Trophoblast cell (in vitro differentiated cells and primary cell): ENCODE measurements around the gene PTPRE.

ENCODE experiments used
- DNase-seq, 2 donors: peaks; one replicate each; pipeline ENCODE4 v3.0.0-alpha.2; 2016
- H2AFZ ChIP-seq: 2 replicates; pipeline ENCODE4 v1.6.1; 2013; ENCODE audit warnings: low read length, moderate library complexity, mild to moderate bottlenecking; ENCODE audit not compliant: insufficient read depth, poor library complexity
- H2AK5ac ChIP-seq: 2 replicates; pipeline ENCODE4 v1.6.1; 2013; ENCODE audit warnings: mild to moderate bottlenecking, low read length
- H2BK120ac ChIP-seq: 2 replicates; pipeline ENCODE4 v1.6.1; 2013; ENCODE audit warnings: low read length, mild to moderate bottlenecking, moderate library complexity; ENCODE audit not compliant: insufficient read depth, poor library complexity
- H2BK12ac ChIP-seq: 2 replicates; pipeline ENCODE4 v1.6.1; 2013; ENCODE audit warnings: mild to moderate bottlenecking, low read length, moderate library complexity
- H2BK5ac ChIP-seq: 2 replicates; pipeline ENCODE4 v1.6.1; 2013; ENCODE audit warnings: low read length, low read depth, moderate library complexity, mild to moderate bottlenecking; ENCODE audit not compliant: poor library complexity
- H3K14ac ChIP-seq: 2 replicates; pipeline ENCODE4 v1.6.1; 2013; ENCODE audit warnings: mild to moderate bottlenecking, low read length
- H3K18ac ChIP-seq: 2 replicates; pipeline ENCODE4 v1.6.1; 2013; ENCODE audit warnings: mild to moderate bottlenecking, low read length
- H3K23ac ChIP-seq: 2 replicates; pipeline ENCODE4 v1.6.1; 2013; ENCODE audit warnings: low read length
- H3K27ac ChIP-seq: 2 replicates; pipeline ENCODE4 v1.5.1; 2013; ENCODE audit warnings: low read depth, mild to moderate bottlenecking, inconsistent platforms, low read length, moderate library complexity
- H3K27me3 ChIP-seq: 2 replicates; pipeline ENCODE4 v1.6.1; 2013; ENCODE audit warnings: inconsistent platforms, mild to moderate bottlenecking, low read length, moderate library complexity; ENCODE audit not compliant: insufficient read depth
- H3K36me3 ChIP-seq, 2 experiments: 1 replicate in 1 of 2; 2 replicates in 1 of 2; pipeline ENCODE4 v1.6.1; 2013; ENCODE audit warnings: low read length in 2 of 2, mild to moderate bottlenecking in 2 of 2, moderate library complexity in 1 of 2; ENCODE audit not compliant: insufficient read depth in 2 of 2, control insufficient read depth in 1 of 2
- H3K4ac ChIP-seq: 2 replicates; pipeline ENCODE4 v1.6.1; 2013; ENCODE audit warnings: low read depth, mild to moderate bottlenecking, low read length, moderate library complexity
- H3K4me1 ChIP-seq, 2 experiments: 1 replicate in 1 of 2; 2 replicates in 1 of 2; pipeline ENCODE4 v1.6.1; 2013; ENCODE audit warnings: low read length in 2 of 2, mild to moderate bottlenecking in 2 of 2, moderate library complexity in 1 of 2; ENCODE audit not compliant: insufficient read depth in 2 of 2, control insufficient read depth in 1 of 2
- H3K4me2 ChIP-seq: 2 replicates; pipeline ENCODE4 v1.6.1; 2013; ENCODE audit warnings: inconsistent platforms, mild to moderate bottlenecking, low read length, moderate library complexity
- H3K4me3 ChIP-seq: 2 replicates; pipeline ENCODE4 v1.5.1; 2013; ENCODE audit warnings: mild to moderate bottlenecking, low read depth, low read length, inconsistent platforms
- H3K79me1 ChIP-seq: one replicate; pipeline ENCODE4 v1.6.1; 2013; ENCODE audit warnings: low read length
- H3K79me2 ChIP-seq: 2 replicates; pipeline ENCODE4 v1.6.1; 2013; ENCODE audit warnings: low read length, mild to moderate bottlenecking; ENCODE audit not compliant: control insufficient read depth, insufficient read depth, poor library complexity
- H3K9ac ChIP-seq: 2 replicates; pipeline ENCODE4 v1.6.1; 2013; ENCODE audit warnings: mild to moderate bottlenecking, low read length
- H3K9me3 ChIP-seq: 2 replicates; pipeline ENCODE4 v1.6.1; 2013; ENCODE audit warnings: low read depth, mild to moderate bottlenecking, control low read depth, inconsistent platforms, low read length; ENCODE audit not compliant: insufficient read depth
- H4K12ac ChIP-seq: 2 replicates; pipeline ENCODE4 v1.6.1; 2013; ENCODE audit warnings: low read depth, mild to moderate bottlenecking, low read length, moderate library complexity
- H4K8ac ChIP-seq: 2 replicates; pipeline ENCODE4 v1.6.1; 2013; ENCODE audit warnings: low read depth, mild to moderate bottlenecking, low read length, moderate library complexity
- H4K91ac ChIP-seq: one replicate; pipeline ENCODE4 v1.6.1; 2013; ENCODE audit warnings: low read depth, mild to moderate bottlenecking, low read length, moderate library complexity
- WGBS: extraction: QIAGEN DNeasy Blood & Tissue Kit; methylation state at CpG from one replicate; pipeline ENCODE4 v1.1.7; 2013; ENCODE audit warnings: missing lambda C conversion rate; ENCODE audit not compliant: insufficient read length, insufficient coverage; ENCODE audit errors: extremely low coverage; 5-methylcytosine and 5-hydroxymethylcytosine counted together

The PTPRE gene

DNA sequence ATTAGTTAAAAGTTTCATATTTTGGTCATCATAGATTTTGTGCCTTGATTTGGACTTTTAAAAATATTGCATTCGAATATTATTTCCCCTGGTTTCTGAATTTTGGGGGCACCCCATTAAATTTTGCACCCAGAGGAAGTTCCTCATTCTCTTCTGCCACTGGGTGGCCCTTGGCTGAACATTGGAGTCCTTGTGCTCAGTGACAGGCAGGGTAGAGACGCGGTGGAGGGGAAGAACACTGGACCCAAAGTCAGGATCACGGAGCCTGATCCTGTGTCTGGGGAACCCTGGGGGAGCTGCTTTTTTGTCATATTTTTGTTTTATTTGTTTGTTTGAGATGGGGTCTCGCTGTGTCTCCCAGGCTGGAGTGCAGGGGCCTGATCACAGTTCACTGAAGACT is 144.6 kb downstream of the PTPRE start:
- Histone ChIP-seq H3K4ac (no peak overlapping the region), H4K8ac (no peak overlapping the region), H3K14ac (no peak overlapping the region), H4K91ac (no peak overlapping the region), H3K4me3 (no peak overlapping the region), H2BK12ac (no peak overlapping the region), H2BK120ac (no peak overlapping the region), H3K27ac (no peak overlapping the region), H3K79me1 (no peaks in the 10 kb centered on the region), H3K23ac (no peak overlapping the region), H3K9me3 (no peaks in the 10 kb centered on the region), H2BK5ac (no peak overlapping the region), H3K27me3 (no peaks in the 10 kb centered on the region), H4K12ac (no peak overlapping the region), H3K36me3 (peaks cover 11 to 15% of the 10 kb centered on the region in 2 experiments), H3K79me2 (peaks cover 2% of the 10 kb centered on the region), H2AFZ (no peak overlapping the region), H3K18ac (no peak overlapping the region), H3K9ac (no peak overlapping the region), H3K4me2 (no peak overlapping the region), H2AK5ac (no peak overlapping the region), H3K4me1 (peaks cover 3 to 27% of the 10 kb centered on the region in 2 experiments)
- DNase-seq: no peak
- no CpG with 5 or more reads among the region's 5 CpGs for WGBS

DNA sequence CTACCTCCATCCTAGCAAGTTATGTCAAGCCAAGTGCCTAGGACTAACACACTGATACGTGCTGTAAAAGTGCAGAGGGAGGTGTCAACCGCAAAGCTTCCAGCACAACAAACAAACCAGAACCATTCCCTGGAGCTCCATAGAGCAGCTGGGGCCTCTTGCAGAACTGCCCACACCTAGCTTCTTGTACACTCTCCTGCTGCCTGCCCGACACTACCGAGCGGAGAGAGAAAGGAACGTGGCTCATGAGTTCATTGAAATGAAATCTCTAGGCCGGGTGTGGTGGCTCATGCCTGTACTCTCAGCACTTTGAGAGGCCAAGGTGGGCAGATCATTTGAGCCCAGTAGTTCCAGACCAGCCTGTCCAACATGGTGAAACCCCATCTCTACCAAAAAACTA is 145.8 kb downstream of the PTPRE start:
- Histone ChIP-seq H2BK5ac (no peak overlapping the region), H2BK120ac (no peak overlapping the region)

DNA sequence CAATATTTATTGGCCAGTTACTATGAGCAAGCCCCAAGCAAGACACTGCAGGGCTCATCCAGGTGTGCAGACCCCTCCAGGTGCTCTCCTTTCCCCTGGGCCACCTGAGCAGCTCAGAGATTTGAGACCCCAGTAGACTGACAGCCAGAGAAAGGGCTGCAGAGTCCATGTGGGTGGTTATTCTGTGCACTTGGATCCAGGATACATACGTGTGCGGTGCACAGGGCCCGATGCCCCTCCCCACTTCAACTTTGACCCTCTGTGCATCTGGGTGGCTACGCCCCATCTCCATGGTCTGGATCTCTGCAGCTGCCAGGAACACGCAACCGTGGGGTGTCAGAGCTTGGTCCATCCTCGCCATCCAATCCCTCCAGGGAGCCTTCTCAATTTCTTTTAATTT is 146.5 kb downstream of the PTPRE start:
- Histone ChIP-seq H2BK120ac (no peak overlapping the region), H3K4ac (no peak overlapping the region), H3K36me3 (peaks cover 14 to 17% of the 10 kb centered on the region in 2 experiments), H2AK5ac (no peak overlapping the region), H4K12ac (no peak overlapping the region), H2AFZ (no peak overlapping the region), H3K4me3 (no peak overlapping the region), H3K79me2 (no peaks in the 10 kb centered on the region), H3K4me1 (peaks cover 3 to 20% of the 10 kb centered on the region in 2 experiments), H2BK5ac (no peak overlapping the region), H3K9ac (no peak overlapping the region), H3K23ac (no peak overlapping the region), H3K27me3 (no peaks in the 10 kb centered on the region), H3K79me1 (no peaks in the 10 kb centered on the region), H3K27ac (no peak overlapping the region), H4K91ac (no peak overlapping the region), H3K18ac (no peak overlapping the region), H3K14ac (no peak overlapping the region), H3K4me2 (no peak overlapping the region), H4K8ac (no peak overlapping the region), H2BK12ac (no peak overlapping the region), H3K9me3 (peaks cover 2% of the 10 kb centered on the region)
- DNase-seq: no peak
- no CpG with 5 or more reads among the region's 7 CpGs for WGBS

More for the DNA sequence above, 145.8 kb downstream of the PTPRE start:
- Histone ChIP-seq H3K18ac (no peak overlapping the region), H3K4me2 (no peak overlapping the region), H3K36me3 (peaks cover 13 to 17% of the 10 kb centered on the region in 2 experiments), H2BK12ac (no peak overlapping the region), H2AK5ac (no peak overlapping the region), H3K27me3 (no peaks in the 10 kb centered on the region), H2AFZ (no peak overlapping the region), H3K9ac (no peak overlapping the region), H3K4ac (no peak overlapping the region), H3K23ac (no peak overlapping the region), H4K8ac (no peak overlapping the region), H3K14ac (no peak overlapping the region), H3K79me2 (no peaks in the 10 kb centered on the region), H4K12ac (no peak overlapping the region), H3K9me3 (no peaks in the 10 kb centered on the region), H3K27ac (no peak overlapping the region), H3K4me1 (peaks cover 3 to 23% of the 10 kb centered on the region in 2 experiments), H4K91ac (no peak overlapping the region), H3K79me1 (no peaks in the 10 kb centered on the region), H3K4me3 (no peak overlapping the region)
- peak; percentile 35 to 51 for DNase-seq
- no CpG with 5 or more reads among the region's 7 CpGs for WGBS

DNA sequence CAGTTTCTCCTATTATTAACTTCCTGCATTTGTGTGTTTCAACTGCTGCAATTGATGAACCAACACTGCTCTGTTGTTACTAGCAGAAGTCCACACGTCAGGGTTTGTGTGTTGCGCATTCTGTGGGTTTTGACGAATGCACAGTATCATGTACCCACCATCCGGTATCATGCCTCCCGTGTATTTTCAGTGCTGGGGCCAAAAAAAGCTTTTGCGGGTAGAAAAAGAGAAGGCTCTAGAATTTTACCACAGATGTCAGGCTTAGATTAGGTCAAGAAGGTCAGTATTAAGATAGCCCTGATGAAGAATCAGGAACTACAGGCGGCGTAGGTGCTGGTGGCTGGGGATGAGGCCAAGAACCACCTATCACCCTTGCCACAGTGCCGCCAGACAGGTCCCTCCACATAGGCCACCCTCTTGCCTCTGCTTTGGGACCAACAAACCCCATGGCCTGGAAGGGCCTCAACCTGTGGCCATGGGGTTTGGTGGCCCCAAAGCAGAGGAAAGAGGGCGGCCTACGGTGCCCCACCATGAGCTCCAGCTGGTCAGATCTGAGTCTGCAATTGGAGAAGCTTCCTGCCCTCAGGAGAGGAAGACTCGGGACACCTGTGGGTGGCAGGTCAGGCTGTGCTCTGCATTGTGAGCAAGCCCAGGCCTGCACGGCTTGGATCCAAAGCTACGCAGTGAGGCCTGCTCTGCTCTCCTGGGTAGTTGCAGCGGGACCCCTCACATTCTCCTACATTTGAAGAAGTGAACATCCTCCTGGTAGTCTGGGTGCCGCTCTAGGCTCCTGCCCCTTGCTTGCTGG is 147.5 kb downstream of the PTPRE start:
- Histone ChIP-seq H3K23ac (no peak overlapping the region), H3K14ac (no peak overlapping the region), H3K27ac (no peak overlapping the region), H2BK5ac (no peak overlapping the region), H3K4me2 (no peak overlapping the region), H2AFZ (no peak overlapping the region), H3K9ac (no peak overlapping the region), H3K4ac (no peak overlapping the region), H2BK12ac (no peak overlapping the region), H3K79me1 (no peaks in the 10 kb centered on the region), H4K91ac (no peak overlapping the region), H2AK5ac (no peak overlapping the region), H3K9me3 (peaks cover 3% of the 10 kb centered on the region), H3K4me1 (peaks cover 3 to 12% of the 10 kb centered on the region in 2 experiments), H3K4me3 (no peak overlapping the region), H4K8ac (no peak overlapping the region), H3K36me3 (peaks cover 17 to 18% of the 10 kb centered on the region in 2 experiments), H3K18ac (no peak overlapping the region), H3K79me2 (no peaks in the 10 kb centered on the region), H4K12ac (no peak overlapping the region), H3K27me3 (no peaks in the 10 kb centered on the region), H2BK120ac (no peak overlapping the region)
- WGBS: no CpG with 5 or more reads among the region's 16 CpGs
- peak; percentile 69 to 74 for DNase-seq
